ENCODE results near the gene HSBP1L1. TPM values are rescaled to one million over a fixed set of nuclear protein-coding genes. Genes with fewer than 3 reads are reported as not detected.
A peak's percentile ranks its signal among the peaks of the same experiment; 100 is the strongest.

The HSBP1L1 gene
- total and polyA plus RNA-seq, 2 of the 13 experiments (the other 11 are each of a cell fraction or from before 2014, with no cell fraction given), result 22.6 to 45.1 TPM

- no peak for TF ChIP-seq IRX3 (CRISPR knock-in tag; IDR thresholded peaks at IDR 0.05; ENCODE audit: borderline replicate concordance, low read depth)
- no peak for TF ChIP-seq SP4 (CRISPR knock-in tag; IDR thresholded peaks at IDR 0.05)
- 0 out of 2 replicates have a peak, but pooled peaks have one; percentile 30 for TF ChIP-seq NAIF1 (CRISPR knock-in tag; IDR thresholded peaks at IDR 0.05; ENCODE audit: borderline replicate concordance)
- TF ChIP-seq ARID2 (CRISPR knock-in tag; IDR thresholded peaks at IDR 0.05; ENCODE audit: borderline replicate concordance), result no peak
- TF ChIP-seq, protein P1, sequence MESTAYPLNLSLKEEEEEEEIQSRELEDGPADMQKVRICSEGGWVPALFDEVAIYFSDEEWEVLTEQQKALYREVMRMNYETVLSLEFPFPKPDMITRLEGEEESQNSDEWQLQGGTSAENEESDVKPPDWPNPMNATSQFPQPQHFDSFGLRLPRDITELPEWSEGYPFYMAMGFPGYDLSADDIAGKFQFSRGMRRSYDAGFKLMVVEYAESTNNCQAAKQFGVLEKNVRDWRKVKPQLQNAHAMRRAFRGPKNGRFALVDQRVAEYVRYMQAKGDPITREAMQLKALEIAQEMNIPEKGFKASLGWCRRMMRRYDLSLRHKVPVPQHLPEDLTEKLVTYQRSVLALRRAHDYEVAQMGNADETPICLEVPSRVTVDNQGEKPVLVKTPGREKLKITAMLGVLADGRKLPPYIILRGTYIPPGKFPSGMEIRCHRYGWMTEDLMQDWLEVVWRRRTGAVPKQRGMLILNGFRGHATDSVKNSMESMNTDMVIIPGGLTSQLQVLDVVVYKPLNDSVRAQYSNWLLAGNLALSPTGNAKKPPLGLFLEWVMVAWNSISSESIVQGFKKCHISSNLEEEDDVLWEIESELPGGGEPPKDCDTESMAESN (CRISPR knock-in tag; conservative IDR thresholded peaks at IDR 0.05), result no peak; the same call in 1 of the 2 replicates
- TF ChIP-seq MTF2 (CRISPR knock-in tag; IDR thresholded peaks at IDR 0.05; ENCODE audit: borderline replicate concordance), result no peak
- no peak for TF ChIP-seq ZNF275 (CRISPR knock-in tag; IDR thresholded peaks at IDR 0.05; ENCODE audit: borderline replicate concordance)
- TF ChIP-seq TOE1 (CRISPR knock-in tag; IDR thresholded peaks at IDR 0.05), result no peak
- TF ChIP-seq ADNP (CRISPR knock-in tag; IDR thresholded peaks at IDR 0.05), result no peak
- TF ChIP-seq PAXIP1 (CRISPR knock-in tag; conservative IDR thresholded peaks at IDR 0.05), result peak; percentile 59
- no peak for TF ChIP-seq IKZF4 (CRISPR knock-in tag; IDR thresholded peaks at IDR 0.05; ENCODE audit: borderline replicate concordance, low read depth, not compliant biosample characterization)
- TF ChIP-seq TBP (CRISPR knock-in tag; IDR thresholded peaks at IDR 0.05), result no peak
- TF ChIP-seq CHD2 (IDR thresholded peaks at IDR 0.05; ENCODE audit: low read depth, low read length), result no peak
- TF ChIP-seq LCORL (IDR thresholded peaks at IDR 0.05), result no peak
- 0 out of 2 replicates have a peak, but pooled peaks have one; percentile 44 for TF ChIP-seq LCORL (CRISPR knock-in tag; IDR thresholded peaks at IDR 0.05)
- peak; percentile 63; the same call in 1 of the 2 replicates for TF ChIP-seq KAT7 (CRISPR knock-in tag; IDR thresholded peaks at IDR 0.05; ENCODE audit: borderline replicate concordance)
- no peak for TF ChIP-seq AHDC1 (CRISPR knock-in tag; IDR thresholded peaks at IDR 0.05; ENCODE audit: borderline replicate concordance)
- TF ChIP-seq ZKSCAN1 (IDR thresholded peaks at IDR 0.05; ENCODE audit: low read length), result no peak
Measured at GRCh38 chr18:79985172-79985571, 20.7 kb downstream of the HSBP1L1 start (continued).

Measured in HepG2 (cell line).